ENCODE results near the gene PRKAR1B. TPM values are rescaled to one million over a fixed set of nuclear protein-coding genes. Genes with fewer than 3 reads are reported as not detected.
"Not testable (repeated sequence)": the region's sequence is repeated elsewhere in the genome, so short reads cannot be mapped to it uniquely, and the experiment has no call there.

The PRKAR1B gene
- total and polyA plus RNA-seq, 10 donors: 9.9 to 39.5 (median 23.5) TPM

- Histone ChIP-seq H3K4me1 (peaks cover 0 to 20% (median 3%) of the 10 kb centered on the region in 6 donors), H3K36me3 (no peaks in the 10 kb centered on the region), H3K4me3 (no peak overlapping the region), H3K27me3 (replicated peaks in 1 of 7) (no peaks in the 10 kb centered on the region), H3K27ac (no peak overlapping the region), H3K9me3 (peaks cover 0 to 7% (median 3%) of the 10 kb centered on the region in 8 donors)
- whole genome bisulfite sequencing, 5 donors: 93 to 96% (median 94%) methylated on average over 25 of the region's 25 CpGs
- intact Hi-C loops (cut with DNase I; ENCODE audit: low total_unique reads): loop anchor here (10.0 kb wide), 1 partner anchor 304 kb away; no protein-coding TSS in a partner anchor
- DNase-seq: peak; percentile 60
- TF ChIP-seq CTCF (IDR thresholded peaks at IDR 0.05 in 8 of 11, conservative IDR thresholded peaks at IDR 0.05 in 3 of 11) (no peak), POLR2A (IDR thresholded peaks at IDR 0.05) (no peak), POLR2AphosphoS5 (IDR thresholded peaks at IDR 0.05) (no peak)
Observed at GRCh38 chr7:638256-639011, 88.6 kb downstream of the PRKAR1B start.

- Histone ChIP-seq H3K4me3 (no peak overlapping the region), H3K27ac (no peak overlapping the region), H3K27me3 (replicated peaks in 1 of 7) (no peaks in the 10 kb centered on the region), H3K36me3 (no peaks in the 10 kb centered on the region), H3K9me3 (peaks cover 0 to under 1% (median 0%) of the 10 kb centered on the region in 8 donors), H3K4me1 (peaks cover 0 to 20% (median 3%) of the 10 kb centered on the region in 6 donors)
- intact Hi-C loops (cut with DNase I; ENCODE audit: low total_unique reads): loop anchor here (10.0 kb wide), 1 partner anchor 303 kb away; no protein-coding TSS in a partner anchor
- no peak for DNase-seq
- no peak for TF ChIP-seq POLR2A (IDR thresholded peaks at IDR 0.05)
- TF ChIP-seq CTCF (IDR thresholded peaks at IDR 0.05 in 8 of 11, conservative IDR thresholded peaks at IDR 0.05 in 3 of 11): no peak
- no peak for TF ChIP-seq POLR2AphosphoS5 (IDR thresholded peaks at IDR 0.05)
- WGBS, 5 donors: 89 to 98% (median 94%) methylated on average over 11 to 12 of the region's 12 CpGs
Observed at GRCh38 chr7:637826-638225, 89.3 kb downstream of the PRKAR1B start.

- WGBS, 5 donors: 76 to 93% (median 83%) methylated on average over 9 to 17 of the region's 17 CpGs
- no peaks in the 10 kb centered on the region for H3K36me3 ChIP-seq
- no peak for DNase-seq
- intact Hi-C loops (cut with DNase I; ENCODE audit: low total_unique reads): loop anchor here (10.0 kb wide), 1 partner anchor 302 kb away; no protein-coding TSS in a partner anchor
- H3K4me3 ChIP-seq: no peak overlapping the region
- TF ChIP-seq POLR2AphosphoS5 (IDR thresholded peaks at IDR 0.05): peak; percentile 10 to 49 (median 19)
- TF ChIP-seq CTCF (IDR thresholded peaks at IDR 0.05 in 8 of 11, conservative IDR thresholded peaks at IDR 0.05 in 3 of 11): peak in 10 of 11 experiments; percentile 15 to 69 (median 45)
- TF ChIP-seq POLR2A (IDR thresholded peaks at IDR 0.05): no peak
- no peaks in the 10 kb centered on the region for H3K27me3 ChIP-seq (replicated peaks in 1 of 7)
- H3K9me3 ChIP-seq: no peaks in the 10 kb centered on the region
- peaks cover 0 to 20% (median 3%) of the 10 kb centered on the region in 6 donors for H3K4me1 ChIP-seq
- peak overlapping the region in 5 of 8 donors; percentile 31 to 72 (median 63) for H3K27ac ChIP-seq
Observed at GRCh38 chr7:636396-636795, 90.7 kb downstream of the PRKAR1B start.

- intact Hi-C loops (cut with DNase I; ENCODE audit: low total_unique reads): loop anchor here (10.0 kb wide), 1 partner anchor 301 kb away; no protein-coding TSS in a partner anchor
- Histone ChIP-seq H3K4me1 (peaks cover 0 to 20% (median 3%) of the 10 kb centered on the region in 6 donors), H3K27ac (peak overlapping the region in 5 of 8 donors; percentile 28 to 72 (median 63))
- H3K36me3 ChIP-seq; H3K27me3 ChIP-seq (replicated peaks in 1 of 7); DNase-seq; H3K4me3 ChIP-seq; H3K9me3 ChIP-seq: not testable (repeated sequence)
- 83 to 96% (median 89%) methylated on average over 36 to 80 of the region's 81 CpGs for WGBS, 5 donors
Observed at GRCh38 chr7:635687-636382, 91.2 kb downstream of the PRKAR1B start.
